Measurements from ENCODE around the gene SAV1.

DNA sequence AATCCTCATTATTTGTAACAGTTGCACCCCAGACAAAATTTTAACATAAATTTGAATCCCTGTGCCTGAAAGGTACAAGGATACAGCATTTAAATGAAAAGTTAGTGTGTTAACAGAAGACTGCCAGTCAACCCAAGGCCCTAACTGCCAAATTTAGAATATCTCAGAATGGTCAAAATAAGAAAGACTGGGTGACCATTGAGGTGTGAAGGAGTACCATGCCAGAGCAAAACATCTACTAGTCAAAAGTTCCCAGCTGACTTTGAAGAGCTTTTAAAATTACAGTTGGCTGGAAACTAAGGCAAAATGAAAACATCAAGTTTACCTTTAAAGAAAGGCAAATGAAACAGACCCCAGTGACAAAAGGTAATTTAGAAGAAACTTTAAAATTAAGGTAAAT is 18.4 kb downstream of the SAV1 start:
- TF ChIP-seq CTCF (conservative IDR thresholded peaks at IDR 0.05; ENCODE audit: low read length) = no peak
- no peak for TF ChIP-seq EZH2phosphoT487 (IDR thresholded peaks at IDR 0.05; ENCODE audit: borderline replicate concordance, low read depth, low read length)

Data from OCI-LY7 (cell line).